Liver (tissue), 9 donors: ENCODE results near the gene TNS2. TPM values are rescaled to one million over a fixed set of nuclear protein-coding genes. Genes with fewer than 3 reads are reported as not detected.

ENCODE experiments used
- DNase-seq: peaks from one replicate; pipeline ENCODE4 v3.0.0-alpha.2; 2017; ENCODE audit warnings: low spot score
- H3K27ac ChIP-seq, 2 donors: one replicate each; pipeline ENCODE4 v1.7.0; 2013; ENCODE audit warnings: inconsistent platforms in 2 of 2, low read length in 2 of 2, control low read depth in 1 of 2, low read depth in 1 of 2, mild to moderate bottlenecking in 1 of 2
- H3K27me3 ChIP-seq, 4 donors: one replicate each; pipeline versions ENCODE4 v1.6.1 to v1.7.0; 2013; ENCODE audit warnings: low read length in 3 of 4, inconsistent platforms in 1 of 4, mild to moderate bottlenecking in 1 of 4, moderate library complexity in 1 of 4; ENCODE audit not compliant: control insufficient read depth in 4 of 4, insufficient read depth in 4 of 4
- H3K36me3 ChIP-seq, 4 donors: one replicate each; pipeline versions ENCODE4 v1.6.1 to v1.7.0; 2013; ENCODE audit warnings: low read length in 3 of 4, mild to moderate bottlenecking in 3 of 4, low read depth in 1 of 4, moderate library complexity in 1 of 4; ENCODE audit not compliant: control insufficient read depth in 4 of 4, insufficient read depth in 3 of 4
- H3K4me1 ChIP-seq, 4 donors: one replicate each; pipeline versions ENCODE4 v1.6.1 to v1.7.0; 2013; ENCODE audit warnings: low read length in 3 of 4, mild to moderate bottlenecking in 3 of 4, moderate library complexity in 1 of 4; ENCODE audit not compliant: control insufficient read depth in 4 of 4, insufficient read depth in 4 of 4
- H3K4me3 ChIP-seq, 3 donors: one replicate each; pipeline versions ENCODE4 v1.6.1 to v1.7.0; 2013; ENCODE audit warnings: low read length in 3 of 3, control low read depth in 1 of 3, low read depth in 1 of 3, mild to moderate bottlenecking in 1 of 3
- H3K9ac ChIP-seq, 2 donors: one replicate each; pipeline ENCODE4 v1.7.0; 2013; ENCODE audit warnings: low read length in 2 of 2, mild to moderate bottlenecking in 2 of 2, moderate library complexity in 2 of 2, control low read depth in 1 of 2, low read depth in 1 of 2
- H3K9me3 ChIP-seq, 4 donors: one replicate each; pipeline versions ENCODE4 v1.6.1 to v1.7.0; 2013; ENCODE audit warnings: low read length in 3 of 4; ENCODE audit not compliant: control insufficient read depth in 4 of 4
- EGR1 ChIP-seq, 2 donors: IDR thresholded peaks; 2 replicates each; pipeline ENCODE4 v1.6.1; 2016 to 2018; ENCODE audit warnings: antibody characterized with exemption in 2 of 2, low read depth in 2 of 2
- FOXA1 ChIP-seq: IDR thresholded peaks from 2 replicates; pipeline ENCODE4 v1.6.1; 2016; ENCODE audit warnings: antibody characterized with exemption
- FOXA2 ChIP-seq: IDR thresholded peaks from 2 replicates; pipeline ENCODE4 v1.6.1; 2016; ENCODE audit warnings: antibody characterized with exemption
- GABPA ChIP-seq, 2 donors: IDR thresholded peaks in 1 of 2; conservative IDR thresholded peaks in 1 of 2; 2 replicates each; pipeline ENCODE4 v1.6.1; 2016; ENCODE audit warnings: antibody characterized with exemption in 2 of 2, mild to moderate bottlenecking in 1 of 2, moderate library complexity in 1 of 2
- HNF4A ChIP-seq, 2 donors: conservative IDR thresholded peaks; 2 replicates each; pipeline ENCODE4 v1.6.1; 2016; ENCODE audit warnings: antibody characterized with exemption in 2 of 2, mild to moderate bottlenecking in 2 of 2
- HNF4G ChIP-seq: IDR thresholded peaks from 2 replicates; pipeline ENCODE4 v1.6.1; 2016; ENCODE audit warnings: antibody characterized with exemption
- JUND ChIP-seq, 2 donors: IDR thresholded peaks; 2 replicates each; pipeline ENCODE4 v1.6.1; 2016; ENCODE audit warnings: antibody characterized with exemption in 2 of 2
- NR2F2 ChIP-seq: IDR thresholded peaks from 2 replicates; pipeline ENCODE4 v1.6.1; 2016; ENCODE audit warnings: antibody characterized with exemption
- RAD21 ChIP-seq, 2 donors: IDR thresholded peaks; 2 replicates each; pipeline ENCODE4 v1.6.1; 2016; ENCODE audit warnings: antibody characterized with exemption in 2 of 2, mild to moderate bottlenecking in 2 of 2
- RXRA ChIP-seq, 2 donors: IDR thresholded peaks; 2 replicates each; pipeline ENCODE4 v1.6.1; 2017 to 2018; ENCODE audit warnings: antibody characterized with exemption in 2 of 2, mild to moderate bottlenecking in 1 of 2
- SP1 ChIP-seq: IDR thresholded peaks from 2 replicates; pipeline ENCODE4 v1.6.1; 2018; ENCODE audit warnings: antibody characterized with exemption, mild to moderate bottlenecking
- TAF1 ChIP-seq: conservative IDR thresholded peaks from 2 replicates; pipeline ENCODE4 v1.6.1; 2016; ENCODE audit warnings: antibody characterized with exemption, mild to moderate bottlenecking
- YY1 ChIP-seq: IDR thresholded peaks from 2 replicates; pipeline ENCODE4 v1.6.1; 2016; ENCODE audit warnings: antibody characterized with exemption, mild to moderate bottlenecking
- WGBS: extraction: QIAGEN DNeasy Blood & Tissue Kit; methylation state at CpG from one replicate; pipeline ENCODE4 v1.1.7; 2013; 5-methylcytosine and 5-hydroxymethylcytosine counted together
- polyA plus RNA-seq, 2 donors: library from polyadenylated mRNA; stranded (reverse) in 1 of 2; unstranded in 1 of 2; fragments of 200-250 nt in 1 of 2; fragments of >200 nt in 1 of 2; fragmentation: Nextera tagmentation in 1 of 2; extraction: Ambion mirVana in 1 of 2; gene quantifications; one replicate each; pipeline versions ENCODE4 v1.2.1 to v1.2.3, GENCODE V29; 2013 to 2015
- total RNA-seq, 2 donors: library from RNA; depleted of rRNA; stranded (reverse); fragments of >200 nt; gene quantifications; one replicate each; pipeline ENCODE4 v1.2.3, GENCODE V29; 2014
- TF ChIP-seq, protein P1 (sequence below): IDR thresholded peaks from 2 replicates; pipeline ENCODE4 v1.6.1; 2016; ENCODE audit warnings: antibody characterized with exemption, mild to moderate bottlenecking
- TF ChIP-seq, protein P2 (sequence below): IDR thresholded peaks from 2 replicates; pipeline ENCODE4 v1.6.1; 2016; ENCODE audit warnings: antibody characterized with exemption
- TF ChIP-seq, protein P3 (sequence below): IDR thresholded peaks from 2 replicates; pipeline ENCODE4 v1.6.1; 2016; ENCODE audit warnings: antibody characterized with exemption
- TF ChIP-seq, protein P4 (sequence below): fragments of 150-350 bp; IDR thresholded peaks from 2 replicates; pipeline ENCODE4 v1.5.1; 2017; ENCODE audit warnings: improper control_type of control experiment, low read depth, low read length; ENCODE audit not compliant: missing input control
- TF ChIP-seq, protein P5 (sequence below): IDR thresholded peaks from 2 replicates; pipeline ENCODE4 v1.6.1; 2016; ENCODE audit warnings: antibody characterized with exemption
- donor health status: healthy.
- donor health status: healthy.
- donor health status: healthy.
- donor health status: healthy.
- donor health status: healthy.

TNS2 gene
- total and polyA plus RNA-seq, 4 donors, result 11.7 to 94.0 (median 46.0) TPM

DNA sequence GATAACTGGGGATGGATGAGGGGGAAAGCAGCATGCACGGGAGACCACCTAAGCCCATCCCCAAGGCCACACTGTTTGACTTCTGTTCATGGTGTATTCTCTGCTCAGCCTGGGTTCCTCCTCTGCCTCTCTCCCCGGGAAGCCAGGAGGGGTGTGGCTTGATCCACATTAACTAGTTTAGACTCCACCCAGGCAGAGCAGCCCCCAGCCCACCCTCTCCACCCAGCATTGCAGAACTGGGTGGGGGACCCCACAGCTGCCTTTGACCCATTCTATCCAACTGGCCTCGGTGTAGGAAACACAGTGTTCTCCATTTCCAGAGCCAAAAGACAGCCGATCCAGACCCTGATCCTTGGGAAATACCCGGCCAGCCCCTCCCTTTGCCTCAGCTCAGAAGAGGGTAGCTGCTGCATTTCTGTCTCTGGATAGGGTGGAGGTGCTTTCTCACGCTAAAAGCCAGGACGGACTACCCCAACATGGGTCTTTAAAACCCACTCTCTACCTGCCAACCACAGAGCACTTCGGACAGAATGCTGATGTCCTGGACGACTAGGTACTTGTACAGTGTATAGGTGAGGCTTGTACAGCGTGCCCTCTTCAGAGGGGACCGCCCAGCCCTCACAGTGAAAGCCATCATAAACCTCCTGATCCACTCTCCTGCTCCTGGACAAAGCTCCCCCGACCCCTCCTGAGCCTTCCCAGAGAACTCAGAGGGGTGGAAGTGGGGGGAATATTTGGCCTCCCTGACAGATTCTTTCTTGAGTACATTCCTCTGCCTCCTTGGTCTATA, 20.0 kb downstream of the TNS2 start:
- no peaks in the 10 kb centered on the region for H3K9me3 ChIP-seq
- WGBS, result 84% methylated on average over 12 of the region's 12 CpGs
- peaks cover 0 to 26% (median 8%) of the 10 kb centered on the region in 4 donors for H3K4me1 ChIP-seq
- H3K9ac ChIP-seq, result no peak overlapping the region
- TF ChIP-seq SP1, result no peak
- peak; percentile 59 for TF ChIP-seq NR2F2
- TF ChIP-seq, protein P1, sequence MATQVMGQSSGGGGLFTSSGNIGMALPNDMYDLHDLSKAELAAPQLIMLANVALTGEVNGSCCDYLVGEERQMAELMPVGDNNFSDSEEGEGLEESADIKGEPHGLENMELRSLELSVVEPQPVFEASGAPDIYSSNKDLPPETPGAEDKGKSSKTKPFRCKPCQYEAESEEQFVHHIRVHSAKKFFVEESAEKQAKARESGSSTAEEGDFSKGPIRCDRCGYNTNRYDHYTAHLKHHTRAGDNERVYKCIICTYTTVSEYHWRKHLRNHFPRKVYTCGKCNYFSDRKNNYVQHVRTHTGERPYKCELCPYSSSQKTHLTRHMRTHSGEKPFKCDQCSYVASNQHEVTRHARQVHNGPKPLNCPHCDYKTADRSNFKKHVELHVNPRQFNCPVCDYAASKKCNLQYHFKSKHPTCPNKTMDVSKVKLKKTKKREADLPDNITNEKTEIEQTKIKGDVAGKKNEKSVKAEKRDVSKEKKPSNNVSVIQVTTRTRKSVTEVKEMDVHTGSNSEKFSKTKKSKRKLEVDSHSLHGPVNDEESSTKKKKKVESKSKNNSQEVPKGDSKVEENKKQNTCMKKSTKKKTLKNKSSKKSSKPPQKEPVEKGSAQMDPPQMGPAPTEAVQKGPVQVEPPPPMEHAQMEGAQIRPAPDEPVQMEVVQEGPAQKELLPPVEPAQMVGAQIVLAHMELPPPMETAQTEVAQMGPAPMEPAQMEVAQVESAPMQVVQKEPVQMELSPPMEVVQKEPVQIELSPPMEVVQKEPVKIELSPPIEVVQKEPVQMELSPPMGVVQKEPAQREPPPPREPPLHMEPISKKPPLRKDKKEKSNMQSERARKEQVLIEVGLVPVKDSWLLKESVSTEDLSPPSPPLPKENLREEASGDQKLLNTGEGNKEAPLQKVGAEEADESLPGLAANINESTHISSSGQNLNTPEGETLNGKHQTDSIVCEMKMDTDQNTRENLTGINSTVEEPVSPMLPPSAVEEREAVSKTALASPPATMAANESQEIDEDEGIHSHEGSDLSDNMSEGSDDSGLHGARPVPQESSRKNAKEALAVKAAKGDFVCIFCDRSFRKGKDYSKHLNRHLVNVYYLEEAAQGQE, result no peak
- no peak overlapping the region for H3K27ac ChIP-seq
- no peaks in the 10 kb centered on the region for H3K27me3 ChIP-seq
- peaks cover 0 to 7% (median 0%) of the 10 kb centered on the region in 4 donors for H3K36me3 ChIP-seq
- DNase-seq, result no peak
- no peak overlapping the region for H3K4me3 ChIP-seq

DNA sequence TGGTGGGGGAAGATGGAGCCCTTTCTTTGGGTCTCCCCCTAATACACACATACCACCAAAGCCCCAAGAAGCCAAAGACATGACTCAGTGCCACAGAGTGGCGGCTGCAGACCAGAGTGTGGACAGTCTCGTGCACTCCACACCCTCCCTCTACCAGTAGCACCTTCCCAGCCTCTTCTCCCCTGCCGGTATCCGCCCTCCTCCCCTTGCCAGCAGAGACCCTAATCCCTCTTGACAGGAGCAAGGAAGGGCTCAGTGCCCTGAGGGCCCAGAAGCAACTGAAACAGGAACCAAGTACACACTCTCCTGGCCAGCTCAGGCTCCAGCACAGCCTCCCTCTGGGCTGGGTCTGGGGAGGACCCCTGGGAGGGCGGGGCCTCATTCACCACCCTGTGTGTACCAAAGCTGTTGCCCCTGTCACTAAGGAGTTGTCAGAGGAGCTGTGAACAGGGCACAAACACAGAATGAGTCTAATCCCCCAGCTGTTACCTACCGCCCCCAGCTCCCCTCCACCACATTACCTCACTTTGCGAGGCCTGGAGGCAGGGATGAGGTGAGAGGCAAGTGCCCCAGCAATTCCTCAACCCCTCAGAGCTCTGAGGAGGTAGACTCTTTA, 21.1 kb downstream of the TNS2 start:
- Histone ChIP-seq H3K36me3 (peaks cover 2 to 14% (median 4%) of the 10 kb centered on the region in 4 donors), H3K4me1 (peaks cover 0 to 28% (median 7%) of the 10 kb centered on the region in 4 donors), H3K9me3 (no peaks in the 10 kb centered on the region), H3K27me3 (no peaks in the 10 kb centered on the region), H3K4me3 (no peak overlapping the region), H3K9ac (no peak overlapping the region), H3K27ac (no peak overlapping the region)
- DNase-seq, result no peak
- no peak for TF ChIP-seq RXRA (IDR thresholded peaks at IDR 0.05)
- no peak for TF ChIP-seq FOXA2
- no peak for TF ChIP-seq JUND (IDR thresholded peaks at IDR 0.05)
- no peak for TF ChIP-seq YY1
- no peak for TF ChIP-seq EGR1 (IDR thresholded peaks at IDR 0.05; ENCODE audit: low read depth in 2 of 2)
- TF ChIP-seq, protein P2, sequence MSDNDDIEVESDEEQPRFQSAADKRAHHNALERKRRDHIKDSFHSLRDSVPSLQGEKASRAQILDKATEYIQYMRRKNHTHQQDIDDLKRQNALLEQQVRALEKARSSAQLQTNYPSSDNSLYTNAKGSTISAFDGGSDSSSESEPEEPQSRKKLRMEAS, result no peak
- TF ChIP-seq TAF1, result no peak
- TF ChIP-seq, protein P3, sequence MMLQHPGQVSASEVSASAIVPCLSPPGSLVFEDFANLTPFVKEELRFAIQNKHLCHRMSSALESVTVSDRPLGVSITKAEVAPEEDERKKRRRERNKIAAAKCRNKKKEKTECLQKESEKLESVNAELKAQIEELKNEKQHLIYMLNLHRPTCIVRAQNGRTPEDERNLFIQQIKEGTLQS, result no peak
- TF ChIP-seq SP1, result no peak
- TF ChIP-seq, protein P4, sequence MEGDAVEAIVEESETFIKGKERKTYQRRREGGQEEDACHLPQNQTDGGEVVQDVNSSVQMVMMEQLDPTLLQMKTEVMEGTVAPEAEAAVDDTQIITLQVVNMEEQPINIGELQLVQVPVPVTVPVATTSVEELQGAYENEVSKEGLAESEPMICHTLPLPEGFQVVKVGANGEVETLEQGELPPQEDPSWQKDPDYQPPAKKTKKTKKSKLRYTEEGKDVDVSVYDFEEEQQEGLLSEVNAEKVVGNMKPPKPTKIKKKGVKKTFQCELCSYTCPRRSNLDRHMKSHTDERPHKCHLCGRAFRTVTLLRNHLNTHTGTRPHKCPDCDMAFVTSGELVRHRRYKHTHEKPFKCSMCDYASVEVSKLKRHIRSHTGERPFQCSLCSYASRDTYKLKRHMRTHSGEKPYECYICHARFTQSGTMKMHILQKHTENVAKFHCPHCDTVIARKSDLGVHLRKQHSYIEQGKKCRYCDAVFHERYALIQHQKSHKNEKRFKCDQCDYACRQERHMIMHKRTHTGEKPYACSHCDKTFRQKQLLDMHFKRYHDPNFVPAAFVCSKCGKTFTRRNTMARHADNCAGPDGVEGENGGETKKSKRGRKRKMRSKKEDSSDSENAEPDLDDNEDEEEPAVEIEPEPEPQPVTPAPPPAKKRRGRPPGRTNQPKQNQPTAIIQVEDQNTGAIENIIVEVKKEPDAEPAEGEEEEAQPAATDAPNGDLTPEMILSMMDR, result no peak
- TF ChIP-seq HNF4A (conservative IDR thresholded peaks at IDR 0.05), result no peak
- TF ChIP-seq, protein P1, result no peak
- no peak for TF ChIP-seq FOXA1
- TF ChIP-seq RAD21 (IDR thresholded peaks at IDR 0.05), result no peak
- TF ChIP-seq GABPA (IDR thresholded peaks at IDR 0.05 in 1 of 2, conservative IDR thresholded peaks at IDR 0.05 in 1 of 2), result no peak
- TF ChIP-seq, protein P5, sequence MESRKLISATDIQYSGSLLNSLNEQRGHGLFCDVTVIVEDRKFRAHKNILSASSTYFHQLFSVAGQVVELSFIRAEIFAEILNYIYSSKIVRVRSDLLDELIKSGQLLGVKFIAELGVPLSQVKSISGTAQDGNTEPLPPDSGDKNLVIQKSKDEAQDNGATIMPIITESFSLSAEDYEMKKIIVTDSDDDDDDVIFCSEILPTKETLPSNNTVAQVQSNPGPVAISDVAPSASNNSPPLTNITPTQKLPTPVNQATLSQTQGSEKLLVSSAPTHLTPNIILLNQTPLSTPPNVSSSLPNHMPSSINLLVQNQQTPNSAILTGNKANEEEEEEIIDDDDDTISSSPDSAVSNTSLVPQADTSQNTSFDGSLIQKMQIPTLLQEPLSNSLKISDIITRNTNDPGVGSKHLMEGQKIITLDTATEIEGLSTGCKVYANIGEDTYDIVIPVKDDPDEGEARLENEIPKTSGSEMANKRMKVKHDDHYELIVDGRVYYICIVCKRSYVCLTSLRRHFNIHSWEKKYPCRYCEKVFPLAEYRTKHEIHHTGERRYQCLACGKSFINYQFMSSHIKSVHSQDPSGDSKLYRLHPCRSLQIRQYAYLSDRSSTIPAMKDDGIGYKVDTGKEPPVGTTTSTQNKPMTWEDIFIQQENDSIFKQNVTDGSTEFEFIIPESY, result no peak
- TF ChIP-seq HNF4G, result no peak
- WGBS, result 89% methylated on average over 7 of the region's 7 CpGs
